Activated CD4-positive, CD25-positive, alpha-beta regulatory T cell treated with anti-CD3 and anti-CD28 coated beads, Interleukin-2, amount 50 U/mL, for 16 hours (primary cell): ENCODE measurements around the gene ENPEP.

Experiments
- DNase-seq: peaks from one replicate; pipeline ENCODE4 v3.0.0-alpha.2; 2020; ENCODE audit warnings: low read depth, low spot score

Gene ENPEP

DNA sequence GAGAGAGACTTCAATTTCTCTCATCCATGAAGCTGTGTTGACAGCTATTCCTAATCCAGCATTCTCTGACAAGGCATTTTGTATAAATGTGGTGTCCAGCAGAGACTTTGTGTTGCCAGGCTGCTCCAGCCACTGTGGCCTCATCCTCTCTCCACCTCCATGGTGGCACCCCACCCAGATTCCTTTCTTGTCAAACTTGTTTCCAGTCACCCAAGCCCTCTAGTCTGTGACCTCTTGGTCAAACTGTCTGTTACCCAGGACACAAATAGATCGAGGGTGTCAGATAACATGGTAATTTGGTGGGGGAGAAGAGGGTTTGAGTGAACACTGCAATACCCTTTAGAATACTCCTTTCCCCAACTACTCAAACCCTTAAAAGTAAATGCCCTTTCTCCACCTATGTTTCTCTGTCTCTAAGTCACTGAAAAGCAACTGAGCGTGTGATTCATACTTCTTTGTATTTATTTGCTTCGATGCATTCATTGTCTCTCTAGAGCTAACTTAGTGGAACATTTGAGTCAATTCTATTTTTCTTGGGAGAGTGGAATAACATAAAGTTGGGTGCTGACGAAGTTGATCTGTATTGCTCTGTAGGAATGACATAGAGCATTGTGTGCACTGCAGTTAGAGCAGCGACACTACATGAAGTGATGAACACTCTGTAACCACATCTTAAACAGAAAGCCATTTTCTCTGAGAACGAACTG, 133.2 kb downstream of the ENPEP start:
- no peak for DNase-seq

DNA sequence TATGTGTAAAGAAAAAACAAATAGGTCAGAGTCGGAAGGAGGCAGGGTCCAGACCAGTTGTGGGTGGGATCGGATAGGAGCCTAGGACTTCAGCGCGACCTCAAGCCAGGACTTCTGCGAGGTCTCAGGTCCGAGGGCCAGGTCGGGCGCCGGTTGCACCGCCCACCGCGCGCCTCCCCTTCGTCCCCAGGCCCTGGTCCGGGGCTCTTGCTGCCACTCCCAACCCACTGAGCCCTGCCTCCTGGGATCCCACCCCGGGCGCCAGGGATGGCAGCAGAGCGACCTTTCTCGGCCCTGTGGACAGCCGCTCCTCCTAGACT, 134.6 kb downstream of the ENPEP start:
- DNase-seq: no peak

DNA sequence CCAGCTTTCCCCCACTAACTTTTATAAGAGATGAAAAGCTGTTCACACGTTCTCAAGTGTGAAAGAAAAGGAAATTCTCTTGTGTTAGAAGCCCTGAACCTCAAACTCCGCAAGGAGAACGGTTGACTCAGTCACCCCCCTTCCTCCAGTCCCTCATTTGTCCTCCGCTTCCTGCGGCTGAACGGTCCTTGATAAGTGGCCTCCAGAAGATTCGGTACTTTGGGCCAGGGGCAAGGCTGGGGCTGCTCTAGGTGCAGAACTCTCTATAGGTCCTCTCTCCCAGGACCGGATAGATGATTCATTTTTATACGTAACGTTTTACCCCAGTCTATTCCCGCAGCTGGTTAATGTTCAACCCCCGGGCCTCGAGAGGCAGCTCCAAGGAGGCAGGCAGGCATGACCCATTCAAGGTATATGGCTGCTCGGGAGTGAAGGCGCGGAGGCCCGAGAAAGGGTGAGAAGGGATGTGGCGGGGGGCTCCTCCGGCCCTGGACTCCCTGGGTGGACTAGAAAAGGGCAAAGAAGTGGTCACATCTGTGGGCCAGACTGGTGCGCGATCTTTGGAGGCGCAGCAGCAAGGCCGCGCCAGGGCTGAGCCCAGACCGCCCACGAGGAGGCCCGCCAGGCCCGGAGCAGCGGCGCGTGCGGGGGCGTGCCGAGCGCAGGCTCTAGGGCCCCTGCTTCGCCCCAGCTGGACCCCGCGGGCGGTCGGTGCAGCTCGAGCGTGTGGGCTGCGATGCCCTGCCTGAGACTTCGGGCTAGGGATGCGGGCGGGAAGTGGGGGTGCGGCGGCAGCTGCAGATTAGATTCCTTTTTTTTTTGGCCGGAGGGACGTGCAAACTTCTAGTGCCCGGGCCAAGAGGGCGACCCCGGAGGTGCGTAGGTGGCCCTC, 135.2 kb downstream of the ENPEP start:
- DNase-seq: no peak

DNA sequence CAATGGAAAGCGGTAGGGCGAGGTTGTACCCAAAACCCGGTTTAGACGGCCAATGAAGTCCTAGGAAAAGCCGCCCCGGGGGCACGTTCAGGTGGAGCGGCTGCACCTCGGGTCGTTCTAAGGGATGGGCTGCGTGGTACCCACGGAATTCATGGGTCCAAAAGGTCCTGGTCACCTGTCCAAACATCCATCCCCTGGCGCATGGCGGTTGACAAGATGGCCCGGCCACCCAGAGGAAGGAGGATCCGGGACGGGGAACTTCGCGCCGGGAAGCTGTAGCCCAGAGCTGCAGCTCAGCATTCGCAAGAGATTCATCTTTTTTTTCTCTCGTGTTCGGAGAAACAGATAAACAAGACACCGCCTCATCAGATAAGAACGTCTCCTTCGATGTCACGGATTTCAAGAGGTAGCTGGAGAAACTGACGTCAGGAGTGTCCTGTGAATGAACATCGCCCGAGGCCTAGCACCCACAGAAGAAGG, 136.1 kb downstream of the ENPEP start:
- DNase-seq: no peak

DNA sequence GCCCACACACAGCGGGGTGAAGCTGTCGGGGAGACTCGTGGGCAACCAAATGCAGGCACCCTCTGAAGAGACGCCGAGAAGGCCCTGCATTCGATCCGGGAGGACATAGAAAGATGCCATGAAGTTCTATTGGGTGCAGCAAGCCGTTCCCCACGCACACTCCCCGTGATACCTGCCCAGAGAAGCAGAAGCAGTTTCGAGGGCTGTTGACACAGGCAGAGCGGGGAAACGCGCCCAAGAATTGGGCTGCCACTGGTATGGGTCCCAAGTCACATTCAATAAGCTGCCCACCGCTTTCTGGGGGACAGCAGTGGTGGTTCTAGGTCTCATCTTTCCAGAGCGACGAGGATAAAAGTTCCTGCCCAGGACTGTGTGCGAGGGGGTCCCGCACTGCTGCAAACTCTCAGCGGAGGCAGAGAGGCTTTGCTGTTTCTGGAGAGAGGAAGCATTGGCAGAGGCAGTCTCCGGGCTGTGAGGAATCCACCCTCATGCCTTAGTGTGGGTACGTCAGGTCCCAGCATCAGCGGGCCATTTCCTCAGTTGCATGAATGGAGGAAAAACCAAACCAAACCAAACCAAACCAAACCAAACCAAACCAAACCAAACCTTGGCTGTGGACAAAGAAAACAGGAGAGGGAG, 136.8 kb downstream of the ENPEP start:
- no peak for DNase-seq

DNA sequence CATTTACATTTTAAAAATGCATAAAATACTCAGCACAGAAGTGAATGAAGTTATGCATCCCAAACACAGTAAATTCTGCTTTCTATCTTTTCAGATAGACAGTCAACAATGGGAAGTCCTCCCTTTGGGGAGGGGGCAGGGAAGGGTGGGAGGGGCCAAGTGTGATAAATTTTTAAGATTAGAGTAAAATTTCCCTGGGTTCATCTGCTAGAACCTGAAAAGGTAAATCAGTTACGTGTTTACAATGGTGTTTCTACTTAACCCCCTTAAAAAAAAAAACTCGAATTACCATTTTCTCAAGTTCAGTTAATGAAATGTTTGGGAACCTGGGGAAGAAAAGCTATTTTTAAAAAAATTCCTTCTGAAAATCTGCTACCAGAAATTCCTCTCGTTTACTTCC, 137.8 kb downstream of the ENPEP start:
- no peak for DNase-seq

DNA sequence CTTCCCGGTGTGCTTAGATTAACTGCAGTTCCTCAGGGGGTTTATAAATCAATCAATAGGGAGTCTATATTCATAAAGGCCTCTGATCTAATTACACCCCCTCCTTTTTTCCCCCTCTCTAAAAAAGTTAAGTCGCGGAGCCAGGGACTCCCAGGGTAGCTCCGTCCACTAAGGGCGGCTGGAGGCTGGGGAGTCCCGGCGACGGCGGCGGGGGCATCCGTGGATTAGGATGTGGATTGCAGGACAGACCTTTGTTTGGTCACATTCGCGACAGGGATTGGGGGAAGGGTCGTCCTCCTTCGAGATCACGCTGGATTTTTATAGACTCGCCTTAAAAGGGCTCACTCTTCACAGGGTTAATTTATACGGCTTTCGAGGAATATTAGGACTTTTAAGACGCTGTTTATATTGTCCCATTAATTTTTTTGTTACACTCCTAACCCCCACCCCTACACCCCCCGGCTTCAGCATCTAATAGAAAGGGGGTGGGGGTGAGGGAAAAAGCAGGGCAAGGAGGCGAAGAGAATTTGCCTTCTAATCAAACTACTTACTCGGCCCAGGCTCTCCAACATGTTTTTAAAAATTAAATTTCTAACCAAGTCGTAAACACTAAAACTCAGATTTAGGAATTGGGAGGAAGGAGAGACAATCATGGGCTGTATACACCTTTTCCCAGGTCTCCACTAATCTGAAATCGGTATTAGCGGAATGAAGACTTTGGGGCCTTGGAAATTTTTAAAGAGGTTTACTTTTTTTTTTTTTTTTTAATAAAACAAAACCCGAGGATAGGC, 138.4 kb downstream of the ENPEP start:
- DNase-seq: no peak
